GM18520 (cell line): ENCODE results near the gene STXBP4.

Experiments used
- ATAC-seq: cut with Tn5 transposase; IDR thresholded peaks from one replicate; pipeline ENCODE4 v1.9.1; 2021; ENCODE audit not compliant: unreplicated experiment

STXBP4 gene

GRCh38 chr17:54968262-54968987 lies at the start of gene STXBP4, which contains the start of gene COX11:
TSS of gene STXBP4 (plus strand) at chr17:54968765. CDS start at chr17:54986220, 17,455 bp downstream.
TSS of gene COX11 (minus strand) at chr17:54968654. CDS start at chr17:54968646, 8 bp downstream.
- peak; percentile 90 for ATAC-seq

- no peak for ATAC-seq
These were observed 49.1 kb upstream of the STXBP4 start for GRCh38 chr17:54919425-54919824.

GRCh38 chr17:54920819-54921218 lies 47.7 kb upstream of the STXBP4 start:
- no peak for ATAC-seq

- no peak for ATAC-seq
These were observed 44.2 kb upstream of the STXBP4 start for GRCh38 chr17:54924405-54924804.

- no peak for ATAC-seq
These were observed 41.0 kb upstream of the STXBP4 start for GRCh38 chr17:54927525-54927924.

- no peak for ATAC-seq
These were observed 35.9 kb upstream of the STXBP4 start for GRCh38 chr17:54932711-54933110.

- ATAC-seq = no peak
These were observed 34.6 kb upstream of the STXBP4 start for GRCh38 chr17:54933921-54934320.

- no peak for ATAC-seq
These were observed 33.1 kb upstream of the STXBP4 start for GRCh38 chr17:54935471-54935870.

GRCh38 chr17:54937018-54937417 lies 31.5 kb upstream of the STXBP4 start:
- ATAC-seq = no peak

GRCh38 chr17:54937426-54937825 lies 31.1 kb upstream of the STXBP4 start:
- no peak for ATAC-seq

- no peak for ATAC-seq
These were observed 27.3 kb upstream of the STXBP4 start for GRCh38 chr17:54941285-54941684.

- ATAC-seq = no peak
These were observed 23.8 kb upstream of the STXBP4 start for GRCh38 chr17:54944796-54945195.

GRCh38 chr17:54945231-54945630 lies 23.3 kb upstream of the STXBP4 start:
- ATAC-seq = no peak

GRCh38 chr17:54945671-54946070 lies 22.9 kb upstream of the STXBP4 start:
- ATAC-seq = no peak

- no peak for ATAC-seq
These were observed 21.2 kb upstream of the STXBP4 start for GRCh38 chr17:54947396-54947795.

GRCh38 chr17:54948380-54948779 lies 20.2 kb upstream of the STXBP4 start:
- no peak for ATAC-seq

- no peak for ATAC-seq
These were observed 18.4 kb upstream of the STXBP4 start for GRCh38 chr17:54950116-54950515.

GRCh38 chr17:54951286-54951685 lies 17.3 kb upstream of the STXBP4 start:
- ATAC-seq = no peak

- no peak for ATAC-seq
These were observed 11.8 kb upstream of the STXBP4 start for GRCh38 chr17:54956791-54957190.

- ATAC-seq = peak; percentile 9
These were observed 824 bp upstream of the STXBP4 start for GRCh38 chr17:54967621-54968261.

- peak; percentile 12 for ATAC-seq
These were observed 395 bp downstream of the STXBP4 start for GRCh38 chr17:54968988-54969332.
